A549 treated with Mapracorat at 1 μM for 4 hours (cell line): Measurements from ENCODE around the gene NSA2. TPM values are rescaled to one million over a fixed set of nuclear protein-coding genes. Genes with fewer than 3 reads are reported as not detected.

Experiments used
- total RNA-seq: library from RNA; stranded (reverse); fragments of 200-300 nt; extraction: Qiagen RNA extraction; gene quantifications from 5 replicates; pipeline ENCODE4 v1.2.3, GENCODE V29; 2022

NSA2 gene
- total RNA-seq, result 119 to 149 TPM (median 121 TPM) in 5 replicates

DNA sequence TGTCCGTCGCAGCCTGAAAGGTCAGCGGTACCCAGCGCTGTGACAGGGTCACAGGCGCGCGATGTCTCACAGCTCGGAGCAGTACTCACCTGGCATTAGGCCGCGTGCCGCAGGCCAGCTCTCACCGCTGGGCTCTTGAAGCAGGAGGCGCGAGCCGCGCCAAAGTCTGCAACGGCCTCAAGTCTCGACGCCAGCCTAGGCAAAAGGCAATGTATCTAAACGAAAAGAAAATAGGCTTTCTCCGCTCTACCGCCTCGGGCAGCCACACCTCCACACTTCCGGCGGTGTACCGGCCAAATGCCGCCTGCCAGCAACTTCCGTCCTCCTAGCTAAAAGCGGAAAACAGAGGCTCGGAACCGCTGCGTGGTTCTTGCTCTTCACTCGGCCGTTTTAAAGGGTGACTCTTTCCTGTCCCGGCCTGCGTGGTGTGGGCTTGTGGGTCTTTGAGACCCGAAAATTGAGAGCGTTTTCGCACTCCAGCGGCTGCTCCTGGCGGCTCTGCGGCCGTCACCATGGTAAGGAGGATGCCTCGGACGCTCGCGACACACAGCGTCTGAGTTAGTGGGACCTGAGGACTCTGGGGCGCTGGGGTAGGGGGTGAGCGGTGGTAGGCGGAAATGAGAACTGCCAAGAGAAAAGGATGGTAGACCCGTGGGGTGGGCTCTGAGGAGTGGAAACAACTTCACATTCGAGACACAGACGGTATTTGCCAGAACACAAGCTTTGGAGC lies at the start of gene NSA2, which contains the start of gene GFM2:
NSA2 (plus strand) TSS at position 401 of the 730 bp plus-strand sequence; CDS start at position 513, 112 bp downstream.
GFM2 (minus strand) TSS at position 269 of the 730 bp plus-strand sequence. CDS start 3,375 bp downstream, outside the sequence.

Other genes with a start within 250 kb of the NSA2 start
- 5.0 to 6.3 TPM (median 5.9 TPM) in 5 replicates for gene ENC1, start 126.5 kb upstream of the NSA2 start, total RNA-seq
- gene HEXB, start 82.0 kb upstream of the NSA2 start, total RNA-seq, result 107 to 120 TPM (median 112 TPM) in 5 replicates
- gene GFM2, start 132 bp upstream of the NSA2 start, total RNA-seq, result 21.3 to 22.8 TPM (median 22.3 TPM) in 5 replicates
- gene FAM169A, start 99.1 kb downstream of the NSA2 start, total RNA-seq, result 3.7 to 6.9 TPM (median 6.0 TPM) in 5 replicates